Measurements from ENCODE around the gene AFG1L.
"Not testable (repeated sequence)": the region's sequence is repeated elsewhere in the genome, so short reads cannot be mapped to it uniquely, and the experiment has no call there.

AFG1L gene

GRCh38 chr6:108355120-108355519 is 60.3 kb downstream of the AFG1L start:
- no peak for DNase-seq

GRCh38 chr6:108355890-108356289 is 61.0 kb downstream of the AFG1L start:
- DNase-seq: no peak

GRCh38 chr6:108359901-108360882 is 65.3 kb downstream of the AFG1L start:
- no peak for DNase-seq

- DNase-seq: no peak
Observed at GRCh38 chr6:108360919-108361311, 66.1 kb downstream of the AFG1L start.

GRCh38 chr6:108361312-108361932 is 66.6 kb downstream of the AFG1L start:
- DNase-seq: no peak

- no peak for DNase-seq
Observed at GRCh38 chr6:108362455-108362854, 67.6 kb downstream of the AFG1L start.

DNA sequence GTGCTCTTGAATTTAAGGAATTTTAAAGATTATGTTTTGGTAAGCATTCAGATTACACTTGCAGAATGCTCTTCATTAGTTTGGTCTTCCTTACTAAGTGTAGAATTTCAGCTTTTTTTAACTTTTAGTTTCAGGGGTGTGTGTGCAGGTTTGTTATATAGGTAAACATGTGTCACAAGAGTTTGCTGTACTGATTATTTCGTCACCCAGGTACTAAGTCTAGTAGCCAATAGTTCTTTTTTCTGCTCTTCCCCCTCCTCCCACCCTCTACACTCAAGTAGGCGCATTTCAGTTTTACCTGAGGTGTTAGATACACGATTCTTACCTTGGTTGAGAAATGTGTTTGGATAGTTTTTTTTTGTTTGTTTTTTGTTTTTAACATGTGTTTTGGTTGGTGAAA is 68.3 kb downstream of the AFG1L start:
- no peak for DNase-seq

DNA sequence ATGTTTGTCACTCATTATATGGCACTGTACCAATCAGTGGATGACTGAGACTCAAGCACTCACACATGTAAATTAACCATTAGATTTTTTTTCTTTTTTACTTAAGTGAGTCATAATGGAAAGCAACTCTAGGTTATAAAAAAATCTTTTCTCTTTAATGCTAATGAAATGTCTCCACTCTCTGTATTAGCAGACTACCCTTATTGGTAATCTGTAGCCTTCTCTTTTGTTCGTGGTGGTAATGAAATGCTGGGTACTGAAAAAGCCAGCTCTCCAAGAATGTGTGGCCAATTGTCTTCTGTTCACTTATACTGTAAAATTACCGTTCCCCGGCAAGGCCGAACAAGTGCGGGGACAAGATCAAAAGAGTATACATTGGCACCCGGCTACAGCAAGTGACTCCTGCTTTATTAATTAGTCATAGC is 69.0 kb downstream of the AFG1L start:
- no peak for DNase-seq

DNA sequence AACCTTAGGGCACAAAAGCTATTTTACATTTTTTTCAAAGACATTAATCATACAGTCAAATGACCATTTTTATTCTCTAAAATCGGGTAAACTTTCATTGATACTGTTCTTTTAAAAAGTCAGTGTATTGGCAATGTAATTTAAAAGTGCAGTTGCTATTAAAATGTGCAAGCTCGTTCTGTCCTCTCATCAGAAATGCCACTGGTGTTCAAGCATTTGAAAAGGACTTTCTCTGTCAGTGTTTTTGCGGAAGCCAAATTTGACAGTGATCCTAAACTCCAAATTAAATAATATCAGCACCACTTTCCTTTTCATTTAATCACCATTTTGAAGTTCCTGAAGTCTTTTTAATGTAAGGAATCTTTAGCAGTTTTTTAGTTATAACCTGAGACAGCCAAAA is 69.6 kb downstream of the AFG1L start:
- DNase-seq: no peak

DNA sequence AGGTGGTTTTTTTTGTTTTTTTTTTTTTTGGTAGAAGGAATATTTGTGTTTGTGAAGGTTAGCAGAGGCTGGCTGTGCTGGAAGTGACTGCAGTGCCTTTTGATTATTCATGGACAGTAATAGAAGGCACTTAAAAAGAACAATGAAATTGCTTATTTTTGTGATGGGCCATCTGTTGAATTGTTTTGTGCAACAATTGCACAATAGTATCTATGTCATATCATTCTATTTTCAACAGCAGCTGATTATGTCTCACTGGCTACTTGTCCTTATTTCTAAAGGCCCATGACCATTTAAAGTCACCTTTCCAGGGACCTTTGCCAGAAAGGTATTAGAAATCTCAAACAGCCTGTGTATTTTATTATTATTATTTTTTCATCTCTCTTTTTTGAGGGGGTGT is 70.6 kb downstream of the AFG1L start:
- no peak for DNase-seq

DNA sequence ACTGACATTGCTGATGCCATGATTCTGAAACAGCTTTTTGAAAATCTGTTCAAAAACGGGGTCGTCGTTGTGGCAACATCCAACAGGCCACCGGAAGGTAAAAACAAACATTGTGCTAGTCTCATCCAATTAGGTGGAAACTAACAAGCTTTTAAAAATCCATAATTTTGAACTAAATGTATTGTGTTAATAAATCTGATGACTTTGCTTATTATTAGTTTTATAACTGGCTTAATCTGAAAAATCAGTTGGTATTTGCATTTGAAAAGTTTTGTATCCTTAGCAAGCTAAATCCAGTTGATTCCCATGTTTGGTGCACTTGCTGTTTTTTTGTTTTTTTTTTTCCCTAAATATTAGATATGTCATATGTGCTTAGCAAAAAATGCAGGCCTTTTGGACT is 71.4 kb downstream of the AFG1L start:
- no peak for DNase-seq

- DNase-seq: no peak
Observed at GRCh38 chr6:108368431-108369030, 73.7 kb downstream of the AFG1L start.

- DNase-seq: no peak
Observed at GRCh38 chr6:108380876-108381275, 86.0 kb downstream of the AFG1L start.

DNA sequence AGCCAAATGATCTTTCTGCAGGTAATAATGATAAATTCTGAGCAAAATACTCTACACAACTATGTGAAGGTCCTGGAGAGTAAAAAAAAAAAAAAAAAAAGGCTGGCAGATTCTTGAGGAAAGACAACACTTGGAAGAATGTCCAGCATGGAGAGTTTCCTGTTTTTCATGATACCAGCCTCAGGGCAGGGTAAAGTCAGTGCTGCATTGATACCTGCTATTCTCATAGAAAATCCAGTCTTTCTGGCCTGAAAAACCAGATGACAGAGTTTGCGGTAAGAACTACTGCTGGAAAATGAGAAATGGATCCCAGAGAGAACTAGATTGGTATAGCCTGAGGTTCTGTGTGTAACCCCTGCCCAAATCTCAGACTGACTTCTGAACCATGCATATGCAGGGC is 89.1 kb downstream of the AFG1L start:
- DNase-seq: no peak

GRCh38 chr6:108389190-108389589 is 94.3 kb downstream of the AFG1L start:
- DNase-seq: not testable (repeated sequence)

GRCh38 chr6:108395297-108395696 is 100.4 kb downstream of the AFG1L start:
- DNase-seq: no peak

DNA sequence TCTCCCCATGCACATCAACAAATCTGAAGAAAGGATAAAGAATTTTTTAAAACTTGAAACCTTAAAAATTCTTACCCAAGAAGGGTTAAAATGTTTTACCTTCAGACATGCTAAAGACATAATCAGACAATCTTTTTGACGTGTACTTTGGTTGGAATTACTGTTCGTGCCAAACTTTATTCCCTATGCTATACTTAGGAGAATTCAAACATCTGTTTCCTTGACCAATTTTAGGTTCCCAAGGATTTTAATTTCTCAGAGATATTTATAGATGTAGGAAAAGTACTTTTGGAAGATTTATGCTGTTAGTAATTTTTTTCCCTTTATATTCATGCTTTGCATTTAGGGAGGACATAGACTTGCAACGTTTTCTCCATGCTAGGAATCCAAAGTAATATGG is 108.4 kb downstream of the AFG1L start:
- DNase-seq: no peak

DNA sequence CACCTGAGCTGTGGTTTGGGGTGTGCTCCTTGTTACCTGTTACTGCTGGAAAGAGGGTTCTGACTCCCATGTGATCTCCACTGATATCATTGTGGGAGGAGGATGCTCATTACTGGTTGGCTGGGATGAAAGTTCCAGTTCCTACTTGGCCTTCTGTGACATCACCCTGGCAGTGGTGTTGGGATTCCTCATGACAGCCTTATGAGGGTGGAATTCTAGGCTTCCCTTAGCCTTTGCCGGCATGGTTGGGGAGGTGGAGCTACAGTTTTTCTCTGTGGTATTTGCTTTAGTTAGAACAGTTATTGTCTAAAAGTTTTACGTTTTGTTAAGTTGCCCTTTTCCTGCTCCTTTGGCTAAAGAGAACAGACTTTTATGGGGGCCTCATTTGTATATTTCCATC is 112.1 kb downstream of the AFG1L start:
- DNase-seq: no peak

DNA sequence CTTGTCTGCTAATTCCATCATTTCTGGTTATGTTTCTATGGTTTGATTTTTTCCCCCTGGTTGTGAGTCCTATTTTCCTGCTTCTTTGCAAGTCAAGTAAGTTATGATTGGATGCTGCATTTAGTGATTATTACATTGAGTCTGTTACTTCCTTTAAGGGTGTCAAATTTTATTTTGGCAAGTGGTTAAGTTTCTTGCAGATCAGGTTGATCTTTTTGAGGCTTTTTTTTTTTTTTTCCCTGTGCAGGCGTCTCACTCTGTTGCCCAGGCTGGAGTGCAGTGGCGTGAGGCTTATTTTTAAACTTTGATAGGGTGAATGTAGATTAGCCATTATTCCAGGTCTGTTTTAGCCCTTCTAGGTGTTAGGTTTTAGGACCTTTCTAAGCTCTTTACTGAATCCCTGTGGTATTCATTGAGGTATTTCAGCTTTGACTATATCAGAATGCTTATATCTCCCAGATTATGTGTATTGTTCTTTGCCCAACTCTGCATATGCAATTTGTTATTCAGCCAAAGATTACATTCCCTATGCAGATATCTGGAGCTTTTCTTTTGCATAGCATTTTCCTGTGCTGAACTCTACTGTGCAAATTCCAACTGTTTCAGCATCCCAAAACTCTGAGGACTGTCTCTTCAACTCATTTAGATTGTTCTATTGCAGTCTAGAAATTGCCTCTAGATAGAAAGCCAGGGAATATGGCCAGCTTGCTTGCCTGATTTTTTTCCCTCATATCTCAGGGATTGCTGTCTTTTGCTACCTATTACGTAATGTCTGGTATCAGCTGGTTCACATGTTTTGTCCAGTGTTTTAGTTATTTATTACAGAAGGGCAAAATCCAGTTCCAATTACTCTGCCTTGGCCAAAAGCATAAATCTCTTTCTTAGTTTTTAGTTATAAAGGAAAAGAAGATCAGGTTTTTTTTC is 113.3 kb downstream of the AFG1L start:
- no peak for DNase-seq

- DNase-seq: no peak
Observed at GRCh38 chr6:108408861-108409260, 114.0 kb downstream of the AFG1L start.

DNA sequence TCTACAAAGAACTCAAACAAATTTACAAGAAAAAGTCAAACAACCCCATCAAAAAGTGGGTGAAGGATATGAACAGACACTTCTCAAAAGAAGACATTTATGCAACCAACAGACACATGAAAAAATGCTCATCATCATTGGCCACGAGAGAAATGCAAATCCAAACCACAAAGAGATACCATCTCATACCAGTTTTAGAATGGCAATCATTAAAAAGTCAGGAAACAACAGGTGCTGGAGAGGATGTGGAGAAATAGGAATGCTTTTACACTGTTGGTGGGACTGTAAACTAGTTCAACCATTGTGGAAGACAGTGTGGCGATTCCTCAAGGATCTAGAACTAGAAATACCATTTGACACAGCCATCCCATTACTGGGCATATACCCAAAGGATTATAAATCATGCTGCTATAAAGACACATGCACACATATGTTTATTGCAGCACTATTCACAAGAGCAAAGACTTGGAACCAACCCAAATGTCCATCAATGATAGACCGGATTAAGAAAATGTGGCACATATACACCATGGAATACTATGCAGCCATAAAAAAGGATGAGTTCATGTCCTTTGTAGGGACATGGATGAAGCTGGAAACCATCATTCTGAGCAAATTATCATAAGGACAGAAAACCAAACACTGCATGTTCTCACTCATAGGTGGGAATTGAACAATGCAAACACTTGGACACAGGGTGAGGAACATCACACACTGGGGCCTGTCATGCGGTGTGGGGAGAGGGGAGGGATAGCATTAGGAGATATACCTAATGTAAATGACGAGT is 121.4 kb downstream of the AFG1L start:
- not testable (repeated sequence) for DNase-seq

DNA sequence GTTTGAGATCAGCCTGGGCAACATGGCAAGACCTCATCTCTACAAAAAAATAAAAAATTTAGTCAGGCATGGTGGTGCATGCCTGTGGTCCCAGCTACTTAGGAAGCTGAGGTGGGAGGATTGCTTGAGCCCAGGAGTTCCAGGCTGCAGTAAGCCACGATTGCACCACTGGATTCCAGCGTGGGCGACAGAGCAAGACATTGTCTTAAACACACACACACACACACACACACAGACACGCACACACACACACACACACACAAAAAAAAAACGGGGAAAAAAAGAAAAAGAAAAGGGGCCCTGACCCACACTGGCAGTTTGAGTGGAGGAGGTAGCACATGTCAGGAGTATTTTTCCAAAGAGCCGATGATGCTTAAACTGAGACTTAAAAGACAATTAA is 122.2 kb downstream of the AFG1L start:
- no peak for DNase-seq

Data from activated CD8-positive, alpha-beta memory T cell treated with anti-CD3 and anti-CD28 coated beads, Interleukin-2, amount 50 U/mL, for 4 hours (primary cell).